Stimulated activated naive CD8-positive, alpha-beta T cell treated with anti-CD3 and anti-CD28 coated beads, Interleukin-15, Interleukin-2, amounts not matched to agents 100 ng/mL and 50 ng/mL, for 24 hours (primary cell): ENCODE results near the gene OR11G2.
"Not testable (repeated sequence)": the region's sequence is repeated elsewhere in the genome, so short reads cannot be mapped to it uniquely, and the experiment has no call there.

Source experiments
- H3K27ac Mint-ChIP-seq: one replicate; pipeline ENCODE4 v1.8.0; 2021; ENCODE audit warnings: mild to moderate bottlenecking, mixed read lengths
- H3K27me3 Mint-ChIP-seq: one replicate; pipeline ENCODE4 v1.8.0; 2021; ENCODE audit warnings: mixed read lengths
- H3K36me3 Mint-ChIP-seq: one replicate; pipeline ENCODE4 v1.8.0; 2021; ENCODE audit warnings: low read depth, mixed read lengths
- H3K4me1 Mint-ChIP-seq: one replicate; pipeline ENCODE4 v1.8.0; 2021; ENCODE audit warnings: low read depth, mixed read lengths
- H3K4me3 Mint-ChIP-seq: one replicate; pipeline ENCODE4 v1.8.0; 2021; ENCODE audit warnings: mild to moderate bottlenecking, mixed read lengths
- H3K9me3 Mint-ChIP-seq: one replicate; pipeline ENCODE4 v1.8.0; 2021; ENCODE audit warnings: mixed read lengths

Gene OR11G2

GRCh38 chr14:20195911-20196310, 5.2 kb downstream of the OR11G2 start:
- peaks cover 3% of the 10 kb centered on the region for H3K27me3 Mint-ChIP-seq
- no peak overlapping the region for H3K27ac Mint-ChIP-seq
- H3K9me3 Mint-ChIP-seq = no peaks in the 10 kb centered on the region
- no peak overlapping the region for H3K4me3 Mint-ChIP-seq
- H3K4me1 Mint-ChIP-seq = no peaks in the 10 kb centered on the region
- no peaks in the 10 kb centered on the region for H3K36me3 Mint-ChIP-seq

GRCh38 chr14:20197459-20197858, 6.8 kb downstream of the OR11G2 start:
- H3K27ac Mint-ChIP-seq = no peak overlapping the region
- peaks cover 7% of the 10 kb centered on the region for H3K27me3 Mint-ChIP-seq
- H3K36me3 Mint-ChIP-seq = no peaks in the 10 kb centered on the region
- no peaks in the 10 kb centered on the region for H3K9me3 Mint-ChIP-seq
- no peaks in the 10 kb centered on the region for H3K4me1 Mint-ChIP-seq
- H3K4me3 Mint-ChIP-seq = no peak overlapping the region

DNA sequence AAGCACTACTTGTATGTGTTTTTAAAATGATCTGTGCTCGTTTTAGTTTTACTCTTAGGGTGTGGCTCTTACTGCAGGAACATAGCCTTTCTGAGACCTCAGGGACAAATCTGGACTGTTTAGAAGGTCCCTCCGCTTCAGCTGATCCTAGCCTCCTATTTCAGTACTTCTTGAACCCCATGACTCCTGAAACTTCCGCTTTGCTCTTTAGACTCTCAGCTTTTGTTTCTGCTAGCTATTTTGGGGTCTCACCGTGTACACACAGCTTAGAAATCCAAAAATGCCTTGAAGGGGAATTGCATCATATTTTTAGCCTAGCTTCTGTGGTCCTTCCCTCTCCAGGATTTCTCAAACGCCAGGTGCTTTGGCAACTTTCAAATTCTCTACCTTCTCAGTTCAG, 8.3 kb downstream of the OR11G2 start:
- no peak overlapping the region for H3K4me3 Mint-ChIP-seq
- no peaks in the 10 kb centered on the region for H3K36me3 Mint-ChIP-seq
- no peaks in the 10 kb centered on the region for H3K9me3 Mint-ChIP-seq
- no peak overlapping the region for H3K27ac Mint-ChIP-seq
- peaks cover 7% of the 10 kb centered on the region for H3K27me3 Mint-ChIP-seq
- no peaks in the 10 kb centered on the region for H3K4me1 Mint-ChIP-seq

DNA sequence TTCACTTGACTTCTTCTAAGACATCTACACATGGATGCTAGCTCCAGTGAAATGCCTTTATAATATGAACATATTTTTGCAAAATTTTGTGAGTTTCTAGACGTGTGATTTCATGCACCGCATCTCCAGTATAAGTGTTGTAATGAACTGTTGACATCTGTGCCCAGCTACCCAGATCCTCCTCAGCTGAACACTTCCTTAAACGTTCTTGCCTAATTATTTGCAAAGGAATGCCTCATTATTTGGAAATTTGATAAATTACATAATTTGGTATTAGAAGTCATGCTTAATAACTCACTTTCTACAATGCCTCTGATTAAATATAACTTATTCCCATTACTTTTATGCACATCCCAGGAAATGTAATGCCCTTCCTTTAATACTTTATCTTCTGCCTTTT, 14.0 kb downstream of the OR11G2 start:
- no peaks in the 10 kb centered on the region for H3K36me3 Mint-ChIP-seq
- no peaks in the 10 kb centered on the region for H3K9me3 Mint-ChIP-seq
- H3K4me1 Mint-ChIP-seq = no peaks in the 10 kb centered on the region
- peaks cover 19% of the 10 kb centered on the region for H3K27me3 Mint-ChIP-seq
- H3K4me3 Mint-ChIP-seq = no peak overlapping the region
- H3K27ac Mint-ChIP-seq = no peak overlapping the region

GRCh38 chr14:20209595-20209994, 18.9 kb downstream of the OR11G2 start:
- Mint-ChIP-seq H3K36me3 (no peaks in the 10 kb centered on the region), H3K27ac (no peak overlapping the region), H3K4me1 (no peaks in the 10 kb centered on the region), H3K27me3 (peaks cover 17% of the 10 kb centered on the region), H3K4me3 (no peak overlapping the region), H3K9me3 (no peaks in the 10 kb centered on the region)

DNA sequence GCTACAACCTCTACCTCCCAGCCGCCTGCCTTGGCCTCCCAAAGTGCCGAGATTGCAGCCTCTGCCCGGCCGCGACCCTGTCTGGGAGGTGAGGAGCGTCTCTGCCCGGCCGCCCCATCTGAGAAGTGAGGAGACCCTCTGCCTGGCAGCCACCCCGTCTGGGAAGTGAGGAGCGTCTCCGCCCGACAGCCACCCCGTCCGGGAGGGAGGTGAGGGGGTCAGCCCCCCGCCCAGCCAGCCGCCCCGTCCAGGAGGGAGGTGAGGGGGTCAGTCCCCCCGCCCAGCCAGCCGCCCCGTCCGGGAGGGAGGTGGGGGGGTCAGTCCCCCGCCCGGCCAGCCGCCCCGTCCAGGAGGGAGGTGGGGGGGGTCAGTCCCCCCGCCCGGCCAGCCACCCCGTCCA, 21.7 kb downstream of the OR11G2 start:
- peaks cover 11% of the 10 kb centered on the region for H3K27me3 Mint-ChIP-seq
- not testable (repeated sequence) for H3K36me3 Mint-ChIP-seq

GRCh38 chr14:20215196-20215595, 24.5 kb downstream of the OR11G2 start:
- H3K4me1 Mint-ChIP-seq = no peaks in the 10 kb centered on the region
- peaks cover 8% of the 10 kb centered on the region for H3K27me3 Mint-ChIP-seq
- H3K9me3 Mint-ChIP-seq = no peaks in the 10 kb centered on the region
- H3K4me3 Mint-ChIP-seq = no peak overlapping the region
- no peaks in the 10 kb centered on the region for H3K36me3 Mint-ChIP-seq
- H3K27ac Mint-ChIP-seq = no peak overlapping the region

More for the DNA sequence above, 21.7 kb downstream of the OR11G2 start:
- not testable (repeated sequence) for H3K27ac Mint-ChIP-seq, H3K9me3 Mint-ChIP-seq, H3K4me3 Mint-ChIP-seq, H3K4me1 Mint-ChIP-seq

DNA sequence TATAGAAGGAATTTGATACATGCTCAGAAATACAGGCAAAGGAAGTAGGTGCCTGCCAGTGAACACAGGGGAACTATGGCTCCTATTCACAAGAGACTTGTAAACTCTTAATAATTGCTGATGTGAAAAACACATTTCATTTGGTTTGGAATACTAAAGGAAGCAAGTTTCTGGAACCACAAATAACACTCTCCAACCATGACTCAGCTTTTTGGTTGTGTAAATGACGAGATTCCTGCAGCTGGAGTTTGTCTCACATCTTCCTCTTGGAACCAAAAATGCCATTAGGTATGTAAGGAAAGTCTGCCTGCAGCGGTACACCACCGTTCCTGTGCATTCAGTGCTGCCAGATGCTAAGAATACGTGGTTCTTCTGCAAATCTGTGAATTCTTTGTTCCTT, 28.3 kb downstream of the OR11G2 start:
- no peaks in the 10 kb centered on the region for H3K9me3 Mint-ChIP-seq
- H3K36me3 Mint-ChIP-seq = no peaks in the 10 kb centered on the region
- H3K4me1 Mint-ChIP-seq = no peaks in the 10 kb centered on the region
- no peak overlapping the region for H3K4me3 Mint-ChIP-seq
- no peak overlapping the region for H3K27ac Mint-ChIP-seq
- H3K27me3 Mint-ChIP-seq = peaks cover 5% of the 10 kb centered on the region

GRCh38 chr14:20223410-20223809, 32.7 kb downstream of the OR11G2 start, which contains the start of gene OR11H6:
OR11H6 (plus strand) TSS chr14:20223710; CDS start chr14:20223710, 0 bp downstream.
- H3K27ac Mint-ChIP-seq = no peak within 1 kb of the TSS
- H3K4me1 Mint-ChIP-seq = no peaks in the 10 kb centered on the region
- no peaks in the 10 kb centered on the region for H3K36me3 Mint-ChIP-seq
- H3K27me3 Mint-ChIP-seq = peaks cover 13% of the 10 kb centered on the region
- no peaks in the 10 kb centered on the region for H3K9me3 Mint-ChIP-seq
- no peak within 1 kb of the TSS for H3K4me3 Mint-ChIP-seq

DNA sequence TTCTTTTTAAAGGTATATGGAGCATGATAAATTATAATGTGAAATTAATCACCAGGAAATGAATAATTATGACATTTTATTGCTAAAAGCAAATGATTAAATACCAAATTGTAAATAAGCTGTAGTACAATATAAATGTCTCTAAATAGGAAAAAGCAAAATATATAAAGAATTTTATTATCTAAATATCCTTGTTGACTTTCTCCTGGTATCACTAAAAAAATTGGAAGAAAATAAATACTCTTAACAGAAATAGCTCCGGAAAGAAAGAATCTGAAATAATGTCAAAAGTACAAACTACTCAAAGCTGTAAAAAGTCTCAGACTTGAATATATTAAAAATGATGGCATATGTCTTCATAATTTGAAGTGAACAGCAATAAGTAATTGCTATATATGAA, 38.0 kb downstream of the OR11G2 start, which contains the start of gene OR11H7:
Gene OR11H7, plus strand, starts transcription at position 301 of the 400 bp plus-strand sequence.
- Mint-ChIP-seq H3K4me1 (no peaks in the 10 kb centered on the region), H3K4me3 (no peak within 1 kb of the TSS), H3K9me3 (peaks cover 10% of the 10 kb centered on the region), H3K27me3 (peaks cover 9% of the 10 kb centered on the region), H3K27ac (no peak within 1 kb of the TSS), H3K36me3 (no peaks in the 10 kb centered on the region)

GRCh38 chr14:20235415-20235814, 44.7 kb downstream of the OR11G2 start:
- H3K27ac Mint-ChIP-seq, H3K36me3 Mint-ChIP-seq, H3K4me1 Mint-ChIP-seq, H3K4me3 Mint-ChIP-seq, H3K9me3 Mint-ChIP-seq, H3K27me3 Mint-ChIP-seq: not testable (repeated sequence)

- H3K4me1 Mint-ChIP-seq = no peaks in the 10 kb centered on the region
- H3K36me3 Mint-ChIP-seq = peaks cover 6% of the 10 kb centered on the region
- no peaks in the 10 kb centered on the region for H3K27me3 Mint-ChIP-seq
- H3K27ac Mint-ChIP-seq = no peak overlapping the region
- peaks cover 8% of the 10 kb centered on the region for H3K9me3 Mint-ChIP-seq
- H3K4me3 Mint-ChIP-seq = no peak overlapping the region
Observed at GRCh38 chr14:20247646-20248246, 57.0 kb downstream of the OR11G2 start.
